Neural cell (in vitro differentiated cells): ENCODE results near the gene VEGFB. TPM values are rescaled to one million over a fixed set of nuclear protein-coding genes. Genes with fewer than 3 reads are reported as not detected.

Source experiments
- H2AFZ ChIP-seq: fragments of 200-600, 300-800 bp; sonication (generic), shearing (Covaris generic); 2 replicates; pipeline ENCODE4 v1.6.0; 2014; ENCODE audit warnings: low read depth, mild to moderate bottlenecking, antibody characterized with exemption, low read length, moderate library complexity
- H3F3A ChIP-seq: fragments of 200-600 bp; shearing (Covaris generic); 2 replicates; pipeline ENCODE4 v1.6.1; 2016; ENCODE audit warnings: mild to moderate bottlenecking, moderate library complexity, mixed read lengths, antibody characterized with exemption, low read length; ENCODE audit not compliant: insufficient read depth, poor library complexity, severe bottlenecking
- H3K27ac ChIP-seq: fragments of 200-600, 300-800 bp; sonication (generic), shearing (Covaris generic); 2 replicates; pipeline ENCODE4 v1.5.1; 2014; ENCODE audit warnings: mild to moderate bottlenecking, low read length, moderate library complexity
- H3K27me3 ChIP-seq: fragments of 300-800, 200-600 bp; sonication (generic), shearing (Covaris generic); 2 replicates; pipeline ENCODE4 v1.6.0; 2014; ENCODE audit warnings: mild to moderate bottlenecking, low read depth, low read length, moderate library complexity; ENCODE audit not compliant: insufficient read depth
- H3K36me3 ChIP-seq: fragments of 300-800, 200-600 bp; sonication (generic), shearing (Covaris generic); 2 replicates; pipeline ENCODE4 v1.5.1; 2014; ENCODE audit warnings: mild to moderate bottlenecking, antibody characterized with exemption, low read length, moderate library complexity; ENCODE audit not compliant: insufficient read depth
- H3K4me2 ChIP-seq: fragments of 300-800, 200-600 bp; sonication (generic), shearing (Covaris generic); 2 replicates; pipeline ENCODE4 v1.6.0; 2014; ENCODE audit warnings: mild to moderate bottlenecking, low read length
- H3K4me3 ChIP-seq: fragments of 300-800, 200-600 bp; sonication (generic), shearing (Covaris generic); 2 replicates; pipeline ENCODE4 v1.5.1; 2014; ENCODE audit warnings: mild to moderate bottlenecking, low read length, moderate library complexity
- H3K79me2 ChIP-seq: fragments of 200-600 bp; shearing (Covaris generic); replicated peaks from 2 replicates; pipeline ENCODE4 v1.6.0; 2014; ENCODE audit warnings: mild to moderate bottlenecking, low read length, moderate library complexity; ENCODE audit not compliant: insufficient read depth
- H3K9ac ChIP-seq: fragments of 300-800, 200-600 bp; sonication (generic), shearing (Covaris generic); 2 replicates; pipeline ENCODE4 v1.6.1; 2016; ENCODE audit warnings: mild to moderate bottlenecking, low read length, mixed read lengths
- H3K9me2 ChIP-seq: fragments of 200-600 bp; shearing (Covaris generic); 2 replicates; pipeline ENCODE4 v1.6.1; 2016; ENCODE audit warnings: mild to moderate bottlenecking, low read length, mixed read lengths; ENCODE audit not compliant: insufficient read depth
- H3K9me3 ChIP-seq: fragments of 200-600, 300-800 bp; sonication (generic), shearing (Covaris generic); 2 replicates; pipeline ENCODE4 v1.6.1; 2016; ENCODE audit warnings: mild to moderate bottlenecking, mixed run types, low read length, moderate library complexity, mixed read lengths
- H4K20me1 ChIP-seq: fragments of 200-600 bp; shearing (Covaris generic); 2 replicates; pipeline ENCODE4 v1.6.1; 2016; ENCODE audit warnings: mild to moderate bottlenecking, mixed run types; ENCODE audit not compliant: insufficient read depth
- CTCF ChIP-seq: fragments of 450-650 bp; IDR thresholded peaks from 2 replicates; pipeline ENCODE4 v1.5.1; 2014; ENCODE audit warnings: antibody characterized with exemption, mild to moderate bottlenecking, moderate library complexity; ENCODE audit not compliant: poor library complexity, severe bottlenecking
- EP300 ChIP-seq: fragments of 450-650 bp; conservative IDR thresholded peaks from 2 replicates; pipeline ENCODE4 v1.6.1; 2014; ENCODE audit warnings: antibody characterized with exemption, mild to moderate bottlenecking, moderate library complexity; ENCODE audit not compliant: poor library complexity, severe bottlenecking
- EZH2 ChIP-seq: fragments of 200-600, 300-800 bp; shearing (Covaris generic), sonication (generic); IDR thresholded peaks from 2 replicates; pipeline ENCODE4 v1.6.1; 2014; ENCODE audit warnings: antibody characterized with exemption, low read length, borderline replicate concordance, mild to moderate bottlenecking; ENCODE audit not compliant: insufficient read depth, poor library complexity, severe bottlenecking
- MXI1 ChIP-seq: fragments of 450-650 bp; conservative IDR thresholded peaks from 2 replicates; pipeline ENCODE4 v1.6.1; 2014; ENCODE audit warnings: antibody characterized with exemption, mild to moderate bottlenecking; ENCODE audit not compliant: poor library complexity, severe bottlenecking
- POLR2AphosphoS5 ChIP-seq: IDR thresholded peaks from 2 replicates; pipeline ENCODE4 v1.6.1; 2012
- RAD21 ChIP-seq: fragments of 450-650 bp; conservative IDR thresholded peaks from 2 replicates; pipeline ENCODE4 v1.6.1; 2014; ENCODE audit warnings: antibody characterized with exemption, mild to moderate bottlenecking, moderate library complexity
- SMC3 ChIP-seq: fragments of 450-650 bp; conservative IDR thresholded peaks from 2 replicates; pipeline ENCODE4 v1.6.1; 2014; ENCODE audit warnings: antibody characterized with exemption, mild to moderate bottlenecking, moderate library complexity; ENCODE audit not compliant: poor library complexity
- TAF1 ChIP-seq: IDR thresholded peaks from 2 replicates; pipeline ENCODE4 v1.6.1; 2012; ENCODE audit warnings: low read depth
- polyA plus RNA-seq: library from polyadenylated mRNA; depleted of rRNA; stranded (reverse); fragments of >200 nt; gene quantifications from 2 replicates; pipeline ENCODE4 v1.2.3, GENCODE V29; 2014
- TF ChIP-seq, protein P1 (sequence below): IDR thresholded peaks from 2 replicates; pipeline ENCODE4 v1.6.1; 2012; ENCODE audit warnings: borderline replicate concordance

The VEGFB gene
- polyA plus RNA-seq, 1 donor from 2014 or later, result 4.8 TPM

- peak overlapping the region; percentile 94 for H3K4me3 ChIP-seq
- peak overlapping the region; percentile 70 for H3K4me2 ChIP-seq
- no peaks in the 10 kb centered on the region for H3F3A ChIP-seq
- H3K27me3 ChIP-seq, result peaks cover 8% of the 10 kb centered on the region
- no peaks in the 10 kb centered on the region for H3K9me2 ChIP-seq
- H2AFZ ChIP-seq, result no peak overlapping the region
- H3K79me2 ChIP-seq, result peaks cover 6% of the 10 kb centered on the region
- no peaks in the 10 kb centered on the region for H4K20me1 ChIP-seq
- H3K9me3 ChIP-seq, result no peaks in the 10 kb centered on the region
- H3K27ac ChIP-seq, result peak overlapping the region; percentile 88
- no peaks in the 10 kb centered on the region for H3K36me3 ChIP-seq
- TF ChIP-seq EP300, result no peak
- TF ChIP-seq TAF1, result no peak
- TF ChIP-seq POLR2AphosphoS5, result no peak
- H3K9ac ChIP-seq, result peak overlapping the region; percentile 88
Observed at GRCh38 chr11:64229090-64229743, 5.2 kb upstream of the VEGFB start.

DNA sequence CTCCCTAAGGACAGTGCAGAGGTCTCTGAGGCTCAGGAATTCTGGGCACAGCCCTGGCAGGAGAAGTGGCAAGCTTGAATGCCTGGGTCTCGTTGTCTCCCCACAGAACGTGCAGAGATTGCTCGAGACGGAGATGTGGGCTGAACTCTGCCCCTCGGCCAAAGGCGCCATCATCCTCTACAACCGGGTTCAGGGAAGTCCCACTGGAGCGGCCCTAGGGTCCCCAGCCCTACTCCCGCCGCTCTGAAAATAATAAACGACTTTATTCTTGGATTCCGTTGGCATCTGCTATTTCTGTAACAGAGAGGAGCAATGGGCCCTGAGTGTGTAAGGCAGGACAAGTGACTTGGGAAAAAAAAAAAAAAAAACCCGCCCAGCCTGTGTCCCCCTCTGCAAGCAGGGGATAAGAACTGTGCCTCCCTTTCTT, 4.6 kb upstream of the VEGFB start:
- no peaks in the 10 kb centered on the region for H3K9me3 ChIP-seq
- no peak for TF ChIP-seq MXI1
- TF ChIP-seq, protein P1, sequence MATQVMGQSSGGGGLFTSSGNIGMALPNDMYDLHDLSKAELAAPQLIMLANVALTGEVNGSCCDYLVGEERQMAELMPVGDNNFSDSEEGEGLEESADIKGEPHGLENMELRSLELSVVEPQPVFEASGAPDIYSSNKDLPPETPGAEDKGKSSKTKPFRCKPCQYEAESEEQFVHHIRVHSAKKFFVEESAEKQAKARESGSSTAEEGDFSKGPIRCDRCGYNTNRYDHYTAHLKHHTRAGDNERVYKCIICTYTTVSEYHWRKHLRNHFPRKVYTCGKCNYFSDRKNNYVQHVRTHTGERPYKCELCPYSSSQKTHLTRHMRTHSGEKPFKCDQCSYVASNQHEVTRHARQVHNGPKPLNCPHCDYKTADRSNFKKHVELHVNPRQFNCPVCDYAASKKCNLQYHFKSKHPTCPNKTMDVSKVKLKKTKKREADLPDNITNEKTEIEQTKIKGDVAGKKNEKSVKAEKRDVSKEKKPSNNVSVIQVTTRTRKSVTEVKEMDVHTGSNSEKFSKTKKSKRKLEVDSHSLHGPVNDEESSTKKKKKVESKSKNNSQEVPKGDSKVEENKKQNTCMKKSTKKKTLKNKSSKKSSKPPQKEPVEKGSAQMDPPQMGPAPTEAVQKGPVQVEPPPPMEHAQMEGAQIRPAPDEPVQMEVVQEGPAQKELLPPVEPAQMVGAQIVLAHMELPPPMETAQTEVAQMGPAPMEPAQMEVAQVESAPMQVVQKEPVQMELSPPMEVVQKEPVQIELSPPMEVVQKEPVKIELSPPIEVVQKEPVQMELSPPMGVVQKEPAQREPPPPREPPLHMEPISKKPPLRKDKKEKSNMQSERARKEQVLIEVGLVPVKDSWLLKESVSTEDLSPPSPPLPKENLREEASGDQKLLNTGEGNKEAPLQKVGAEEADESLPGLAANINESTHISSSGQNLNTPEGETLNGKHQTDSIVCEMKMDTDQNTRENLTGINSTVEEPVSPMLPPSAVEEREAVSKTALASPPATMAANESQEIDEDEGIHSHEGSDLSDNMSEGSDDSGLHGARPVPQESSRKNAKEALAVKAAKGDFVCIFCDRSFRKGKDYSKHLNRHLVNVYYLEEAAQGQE, result no peak
- no peak for TF ChIP-seq EZH2
- TF ChIP-seq CTCF, result no peak
- no peak for TF ChIP-seq SMC3
- TF ChIP-seq RAD21, result no peak
- TF ChIP-seq POLR2AphosphoS5, result no peak
- TF ChIP-seq EP300, result no peak
- no peak for TF ChIP-seq TAF1
- peak overlapping the region; percentile 72 for H2AFZ ChIP-seq
- H3K27me3 ChIP-seq, result peaks cover 8% of the 10 kb centered on the region
- H4K20me1 ChIP-seq, result no peaks in the 10 kb centered on the region
- H3K4me2 ChIP-seq, result peak overlapping the region; percentile 70
- peaks cover 6% of the 10 kb centered on the region for H3K79me2 ChIP-seq
- H3F3A ChIP-seq, result no peaks in the 10 kb centered on the region
- H3K27ac ChIP-seq, result peak overlapping the region; percentile 88
- H3K4me3 ChIP-seq, result peak overlapping the region; percentile 94
- peak overlapping the region; percentile 88 for H3K9ac ChIP-seq
- H3K36me3 ChIP-seq, result no peaks in the 10 kb centered on the region
- no peaks in the 10 kb centered on the region for H3K9me2 ChIP-seq
